ENCODE data around the gene BLTP3B. TPM values are rescaled to one million over a fixed set of nuclear protein-coding genes. Genes with fewer than 3 reads are reported as not detected.

The BLTP3B gene
- total and polyA plus RNA-seq, 2 of the 13 experiments (the other 11 are each of a cell fraction or from before 2014, with no cell fraction given), result 15.6 to 24.4 TPM

DNA sequence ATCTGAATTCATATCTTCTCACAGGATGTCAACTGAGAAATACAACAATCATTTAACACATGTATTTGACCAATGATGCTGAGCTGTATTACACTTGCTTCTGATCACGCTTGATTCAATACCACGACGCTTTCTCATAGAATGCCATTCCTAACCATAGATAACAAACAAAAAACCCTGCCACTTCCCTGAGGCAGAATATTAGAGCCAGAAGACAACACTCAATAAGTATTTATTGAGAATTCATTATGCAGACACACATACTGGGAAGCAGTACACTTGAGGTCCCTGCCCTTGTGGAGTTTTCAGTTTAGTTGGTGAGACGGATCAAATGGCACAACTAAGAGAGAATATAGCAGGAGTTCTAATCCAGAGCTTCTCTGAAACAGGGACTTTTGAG lies 32.4 kb downstream of the BLTP3B start:
- CTCF ChIA-PET (ENCODE audit: low intra/inter-chr PET ratio, low total read pairs), result no interaction called here
- Histone ChIP-seq H3K27ac (ENCODE audit: extremely low read length, insufficient read depth, low read length) (no peak overlapping the region), H3K4me3 (replicated peaks in 1 of 3; ENCODE audit: insufficient read depth in 1 of 3, low read depth in 2 of 3, low read length in 3 of 3) (no peak overlapping the region), H4K20me1 (ENCODE audit: insufficient read depth, low read length) (no peaks in the 10 kb centered on the region), H3K9ac (ENCODE audit: insufficient read depth, low read depth, low read length) (no peak overlapping the region), H3K4me2 (ENCODE audit: low read depth, low read length) (no peak overlapping the region), H3K36me3 (replicated peaks in 1 of 2; ENCODE audit: control insufficient read depth in 1 of 2, insufficient read depth in 2 of 2, low read length in 2 of 2) (peaks cover 0 to 12% of the 10 kb centered on the region in 2 experiments; a peak in 1 of 5 replicates), H3K9me3 (ENCODE audit: low read length) (no peaks in the 10 kb centered on the region), H2AFZ (ENCODE audit: low read length) (no peak overlapping the region), H3K27me3 (ENCODE audit: control insufficient read depth in 1 of 2, insufficient read depth in 2 of 2, low read length in 2 of 2) (no peaks in the 10 kb centered on the region), H3K4me1 (ENCODE audit: insufficient read depth, low read length) (no peaks in the 10 kb centered on the region), H3K79me2 (ENCODE audit: insufficient read depth, low read length) (peaks cover 38% of the 10 kb centered on the region)
- in situ Hi-C loops (cut with HindIII; ENCODE audit: extremely low pct_ligation_motif_present, low pct_unique_long_range_greater_than_20kb), result no loop called here
- no TSS peak for BruUV-seq (replicated peaks)
- ATAC-seq (no peak), DNase-seq (ENCODE audit: low spot score) (no peak), FAIRE-seq (no peak)
- TF ChIP-seq PHF21A (CRISPR knock-in tag; IDR thresholded peaks at IDR 0.05), result no peak
- no peak for TF ChIP-seq ZNF570 (CRISPR knock-in tag; IDR thresholded peaks at IDR 0.05; ENCODE audit: borderline replicate concordance)
- no peak for TF ChIP-seq FOSL1 (CRISPR knock-in tag; IDR thresholded peaks at IDR 0.05; ENCODE audit: borderline replicate concordance)
- TF ChIP-seq ZNF790 (CRISPR knock-in tag; IDR thresholded peaks at IDR 0.05; ENCODE audit: borderline replicate concordance), result no peak
- TF ChIP-seq ZMYM2 (CRISPR knock-in tag; IDR thresholded peaks at IDR 0.05), result no peak
- TF ChIP-seq ZNF619 (CRISPR knock-in tag; IDR thresholded peaks at IDR 0.05), result no peak
- TF ChIP-seq RBAK (CRISPR knock-in tag; IDR thresholded peaks at IDR 0.05), result no peak
- TF ChIP-seq REXO4 (CRISPR knock-in tag; IDR thresholded peaks at IDR 0.05; ENCODE audit: borderline replicate concordance), result no peak
- no peak for TF ChIP-seq MAZ (IDR thresholded peaks at IDR 0.05; ENCODE audit: borderline replicate concordance, low read depth, low read length)
- TF ChIP-seq MAZ (CRISPR knock-in tag; IDR thresholded peaks at IDR 0.05; ENCODE audit: low read depth), result no peak
- TF ChIP-seq ZNF225 (CRISPR knock-in tag; IDR thresholded peaks at IDR 0.05), result no peak
- no peak for TF ChIP-seq KLF12 (CRISPR knock-in tag; IDR thresholded peaks at IDR 0.05; ENCODE audit: borderline replicate concordance)
- TF ChIP-seq ARNTL (CRISPR knock-in tag; IDR thresholded peaks at IDR 0.05), result no peak
- TF ChIP-seq, protein P1, sequence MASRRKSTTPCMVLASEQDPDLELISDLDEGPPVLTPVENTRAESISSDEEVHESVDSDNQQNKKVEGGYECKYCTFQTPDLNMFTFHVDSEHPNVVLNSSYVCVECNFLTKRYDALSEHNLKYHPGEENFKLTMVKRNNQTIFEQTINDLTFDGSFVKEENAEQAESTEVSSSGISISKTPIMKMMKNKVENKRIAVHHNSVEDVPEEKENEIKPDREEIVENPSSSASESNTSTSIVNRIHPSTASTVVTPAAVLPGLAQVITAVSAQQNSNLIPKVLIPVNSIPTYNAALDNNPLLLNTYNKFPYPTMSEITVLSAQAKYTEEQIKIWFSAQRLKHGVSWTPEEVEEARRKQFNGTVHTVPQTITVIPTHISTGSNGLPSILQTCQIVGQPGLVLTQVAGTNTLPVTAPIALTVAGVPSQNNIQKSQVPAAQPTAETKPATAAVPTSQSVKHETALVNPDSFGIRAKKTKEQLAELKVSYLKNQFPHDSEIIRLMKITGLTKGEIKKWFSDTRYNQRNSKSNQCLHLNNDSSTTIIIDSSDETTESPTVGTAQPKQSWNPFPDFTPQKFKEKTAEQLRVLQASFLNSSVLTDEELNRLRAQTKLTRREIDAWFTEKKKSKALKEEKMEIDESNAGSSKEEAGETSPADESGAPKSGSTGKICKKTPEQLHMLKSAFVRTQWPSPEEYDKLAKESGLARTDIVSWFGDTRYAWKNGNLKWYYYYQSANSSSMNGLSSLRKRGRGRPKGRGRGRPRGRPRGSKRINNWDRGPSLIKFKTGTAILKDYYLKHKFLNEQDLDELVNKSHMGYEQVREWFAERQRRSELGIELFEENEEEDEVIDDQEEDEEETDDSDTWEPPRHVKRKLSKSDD (CRISPR knock-in tag; IDR thresholded peaks at IDR 0.05; ENCODE audit: low read depth), result no peak
- TF ChIP-seq ZNF143 (CRISPR knock-in tag; IDR thresholded peaks at IDR 0.05), result no peak
- intact Hi-C loops (cut with micrococcal nuclease; ENCODE audit: unreplicated experiment), result no loop called here
- POLR2A ChIA-PET, result no interaction called here
- WGBS (ENCODE audit: low lambda C conversion rate), result 97% methylated on average over 4 of the region's 4 CpGs

Data from HepG2 (cell line).